ENCODE data around the gene CAMTA1.

Gene CAMTA1

DNA sequence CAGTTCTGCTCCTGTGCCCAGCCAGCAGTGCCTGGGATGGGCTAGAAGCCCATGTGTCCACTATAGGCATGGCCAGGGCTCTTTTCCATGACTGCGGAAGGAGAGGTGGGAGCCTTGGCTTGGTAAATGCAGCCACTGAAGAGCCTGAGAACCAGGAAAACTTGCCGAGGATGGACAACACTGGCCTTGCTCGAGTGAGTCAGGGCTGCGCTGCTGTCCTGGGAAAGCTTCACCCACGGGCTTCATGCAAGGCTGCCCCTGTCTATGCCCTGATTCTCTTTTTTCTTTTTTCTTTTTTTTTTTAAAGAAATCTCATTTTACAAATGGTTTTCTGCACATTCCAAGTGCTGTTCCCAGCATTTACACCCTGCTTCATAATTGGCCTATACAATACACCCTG lies 156.5 kb downstream of the CAMTA1 start:
- ChIA-PET CTCF (no interaction called here), POLR2A (ENCODE audit: low non-redundant PET) (no interaction called here)
- H3K27ac ChIP-seq: no peak overlapping the region
- TF ChIP-seq, protein P1, sequence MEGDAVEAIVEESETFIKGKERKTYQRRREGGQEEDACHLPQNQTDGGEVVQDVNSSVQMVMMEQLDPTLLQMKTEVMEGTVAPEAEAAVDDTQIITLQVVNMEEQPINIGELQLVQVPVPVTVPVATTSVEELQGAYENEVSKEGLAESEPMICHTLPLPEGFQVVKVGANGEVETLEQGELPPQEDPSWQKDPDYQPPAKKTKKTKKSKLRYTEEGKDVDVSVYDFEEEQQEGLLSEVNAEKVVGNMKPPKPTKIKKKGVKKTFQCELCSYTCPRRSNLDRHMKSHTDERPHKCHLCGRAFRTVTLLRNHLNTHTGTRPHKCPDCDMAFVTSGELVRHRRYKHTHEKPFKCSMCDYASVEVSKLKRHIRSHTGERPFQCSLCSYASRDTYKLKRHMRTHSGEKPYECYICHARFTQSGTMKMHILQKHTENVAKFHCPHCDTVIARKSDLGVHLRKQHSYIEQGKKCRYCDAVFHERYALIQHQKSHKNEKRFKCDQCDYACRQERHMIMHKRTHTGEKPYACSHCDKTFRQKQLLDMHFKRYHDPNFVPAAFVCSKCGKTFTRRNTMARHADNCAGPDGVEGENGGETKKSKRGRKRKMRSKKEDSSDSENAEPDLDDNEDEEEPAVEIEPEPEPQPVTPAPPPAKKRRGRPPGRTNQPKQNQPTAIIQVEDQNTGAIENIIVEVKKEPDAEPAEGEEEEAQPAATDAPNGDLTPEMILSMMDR (conservative IDR thresholded peaks at IDR 0.05; ENCODE audit: low read depth): no peak
- DNase-seq (ENCODE audit: low spot score): no peak

DNA sequence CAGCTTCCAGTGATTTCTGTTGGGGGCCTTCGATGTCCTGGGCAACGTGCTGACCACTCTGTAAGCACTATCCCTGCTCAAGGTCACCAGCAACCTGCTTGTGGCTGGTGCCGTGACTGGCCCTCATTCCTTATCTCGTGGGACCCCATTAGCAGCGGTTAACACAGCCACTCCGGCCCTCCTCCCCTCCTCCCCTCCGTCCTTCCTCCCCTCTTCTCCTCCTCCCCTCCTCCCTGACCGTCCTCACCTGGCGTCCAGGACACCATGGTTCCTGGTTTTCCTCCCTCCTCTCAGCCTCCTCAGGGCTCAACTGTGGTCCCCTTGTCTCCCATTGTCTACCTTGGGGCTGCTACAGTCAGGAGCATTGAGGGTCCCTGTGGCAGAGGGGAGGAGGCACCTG lies 157.7 kb downstream of the CAMTA1 start:
- ChIA-PET POLR2A (ENCODE audit: low non-redundant PET) (no interaction called here), CTCF (no interaction called here)
- DNase-seq (ENCODE audit: low spot score): no peak
- no peak overlapping the region for H3K27ac ChIP-seq
- TF ChIP-seq, protein P1 (conservative IDR thresholded peaks at IDR 0.05; ENCODE audit: low read depth): no peak

DNA sequence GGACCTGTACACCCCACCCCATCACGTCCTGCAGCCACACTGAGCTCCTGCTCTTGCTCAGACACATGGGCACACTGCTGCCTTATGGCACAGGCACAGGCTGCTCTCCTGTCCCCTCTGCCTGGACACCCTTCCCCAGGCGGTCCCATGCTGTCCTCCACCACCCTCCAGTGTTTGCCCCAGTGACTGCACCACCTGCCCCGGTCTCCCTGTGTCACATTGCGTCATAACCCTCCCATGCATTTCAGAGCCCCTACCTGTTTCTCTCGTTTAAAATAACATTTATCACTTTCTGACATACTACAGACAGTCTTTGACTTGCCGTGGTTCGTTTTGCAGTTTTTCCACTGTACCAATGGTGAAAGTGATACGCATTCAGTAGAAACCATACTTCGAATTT lies 159.2 kb downstream of the CAMTA1 start:
- DNase-seq (ENCODE audit: low spot score): no peak
- TF ChIP-seq, protein P1 (conservative IDR thresholded peaks at IDR 0.05; ENCODE audit: low read depth): no peak
- no peak overlapping the region for H3K27ac ChIP-seq
- ChIA-PET POLR2A (ENCODE audit: low non-redundant PET) (no interaction called here), CTCF (interaction anchor here (0.6 kb wide), 1 partner anchor 1943 kb away, joined by 3 read pairs; no protein-coding TSS in a partner anchor)

DNA sequence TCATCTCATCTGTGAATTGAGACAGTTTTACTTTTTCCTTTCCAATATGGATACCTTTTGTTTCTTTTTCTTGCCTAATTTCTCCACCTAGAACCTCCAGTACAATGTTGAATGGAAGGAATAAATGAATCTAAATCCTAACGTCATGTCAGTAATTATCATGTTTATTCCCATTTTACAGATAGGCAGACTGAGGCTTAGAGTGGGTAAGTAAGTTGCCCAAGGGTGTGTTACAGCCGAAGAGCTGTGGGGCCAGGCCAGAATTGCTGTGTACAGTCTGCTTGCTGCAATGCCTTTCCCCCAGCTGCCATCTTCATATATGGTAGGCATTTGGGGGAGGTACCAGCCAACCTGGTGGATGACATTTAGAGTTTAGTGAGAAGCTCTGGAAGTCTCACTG lies 162.7 kb downstream of the CAMTA1 start:
- TF ChIP-seq, protein P1 (conservative IDR thresholded peaks at IDR 0.05; ENCODE audit: low read depth): no peak
- no peak for DNase-seq (ENCODE audit: low spot score)
- ChIA-PET CTCF (no interaction called here), POLR2A (ENCODE audit: low non-redundant PET) (no interaction called here)
- H3K27ac ChIP-seq: no peak overlapping the region

DNA sequence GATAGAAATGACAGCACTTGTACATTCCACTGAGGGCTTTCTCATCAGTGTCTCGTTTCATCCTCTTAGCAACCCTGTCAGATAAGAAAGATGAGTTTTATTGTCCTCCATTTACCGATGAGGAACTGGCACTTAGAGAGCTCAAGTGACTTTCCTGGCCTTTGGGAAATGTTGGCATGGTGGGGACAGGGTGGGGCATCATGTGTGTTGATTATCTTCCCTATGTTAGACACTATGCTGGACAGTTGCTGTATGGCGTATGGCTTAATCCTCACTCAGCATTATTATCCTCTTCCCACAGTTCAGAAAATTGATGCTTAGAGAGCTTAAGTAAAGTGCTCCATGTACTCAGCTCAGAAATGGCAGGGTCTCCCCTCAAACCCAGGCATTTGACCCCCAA lies 163.2 kb downstream of the CAMTA1 start:
- no peak for DNase-seq (ENCODE audit: low spot score)
- ChIA-PET POLR2A (ENCODE audit: low non-redundant PET) (no interaction called here), CTCF (no interaction called here)
- no peak overlapping the region for H3K27ac ChIP-seq
- TF ChIP-seq, protein P1 (conservative IDR thresholded peaks at IDR 0.05; ENCODE audit: low read depth): no peak

DNA sequence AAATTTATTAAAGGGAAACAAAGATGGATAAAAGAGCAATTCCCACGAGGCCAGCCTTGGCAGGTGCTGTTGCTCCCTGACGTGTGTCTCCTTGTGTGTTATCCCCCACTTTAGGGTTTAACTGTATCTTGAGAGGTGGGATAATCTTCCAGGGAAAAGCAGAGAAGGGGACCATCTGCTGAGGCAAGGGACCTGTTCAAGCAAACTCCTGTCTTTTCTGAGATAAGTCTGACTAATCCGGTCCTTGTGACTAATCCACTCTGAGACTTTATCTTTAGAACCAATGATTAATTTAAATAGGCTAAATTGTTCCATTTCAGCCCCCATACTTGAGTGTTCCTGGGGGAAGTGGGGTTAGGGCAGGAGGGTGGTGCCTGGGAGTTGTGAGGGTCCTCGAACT lies 163.6 kb downstream of the CAMTA1 start:
- TF ChIP-seq, protein P1 (conservative IDR thresholded peaks at IDR 0.05; ENCODE audit: low read depth): no peak
- H3K27ac ChIP-seq: no peak overlapping the region
- ChIA-PET POLR2A (ENCODE audit: low non-redundant PET) (no interaction called here), CTCF (no interaction called here)
- peak; percentile 17 for DNase-seq (ENCODE audit: low spot score)
